Measurements from ENCODE around the gene MNS1. TPM values are rescaled to one million over a fixed set of nuclear protein-coding genes. Genes with fewer than 3 reads are reported as not detected.

The MNS1 gene
- total and polyA plus RNA-seq, 2 experiments from 2014 or later: 0.70 to 1.2 TPM

DNA sequence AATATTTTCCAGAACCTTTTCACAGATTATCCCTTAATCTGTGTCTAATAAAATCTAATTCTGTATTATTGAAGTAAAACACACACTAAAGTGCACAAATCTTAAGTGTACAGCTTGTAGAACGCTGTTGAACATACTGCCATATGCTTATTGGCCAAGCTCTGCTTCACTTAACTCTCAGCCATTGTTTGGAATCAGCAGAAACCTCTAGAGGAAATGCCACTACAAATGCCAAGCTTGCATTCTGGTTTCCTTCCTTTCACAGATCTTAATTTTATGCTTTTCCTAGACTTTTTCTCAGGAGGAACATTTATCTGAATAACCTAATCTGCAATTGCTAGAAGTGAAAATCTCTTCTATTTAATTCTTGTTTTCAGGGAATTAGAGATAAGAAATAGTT is 10.1 kb downstream of the MNS1 start:
- Histone ChIP-seq H3K4me2 (no peak overlapping the region), H3K27ac (no peak overlapping the region), H4K20me1 (ENCODE audit: insufficient read depth, poor library complexity, severe bottlenecking) (no peaks in the 10 kb centered on the region), H3K9me3 (ENCODE audit: low read depth) (no peaks in the 10 kb centered on the region), H3K4me1 (ENCODE audit: insufficient read depth) (no peaks in the 10 kb centered on the region), H3K36me3 (replicated peaks; ENCODE audit: insufficient read depth, low read depth) (no peaks in the 10 kb centered on the region), H3K27me3 (no peaks in the 10 kb centered on the region), H3K9me2 (replicated peaks; ENCODE audit: insufficient read depth) (no peaks in the 10 kb centered on the region), H3K79me2 (no peaks in the 10 kb centered on the region), H2AFZ (no peak overlapping the region), H3K4me3 (no peak overlapping the region)
- 75% methylated on average over 1 of the region's 1 CpG for WGBS (ENCODE audit: low lambda C conversion rate, missing lambda C conversion rate)
- TF ChIP-seq EZH2phosphoT487 (IDR thresholded peaks at IDR 0.05; ENCODE audit: low read depth, severe bottlenecking, unreplicated experiment): no peak
- DNase-seq (ENCODE audit: low spot score): no peak

DNA sequence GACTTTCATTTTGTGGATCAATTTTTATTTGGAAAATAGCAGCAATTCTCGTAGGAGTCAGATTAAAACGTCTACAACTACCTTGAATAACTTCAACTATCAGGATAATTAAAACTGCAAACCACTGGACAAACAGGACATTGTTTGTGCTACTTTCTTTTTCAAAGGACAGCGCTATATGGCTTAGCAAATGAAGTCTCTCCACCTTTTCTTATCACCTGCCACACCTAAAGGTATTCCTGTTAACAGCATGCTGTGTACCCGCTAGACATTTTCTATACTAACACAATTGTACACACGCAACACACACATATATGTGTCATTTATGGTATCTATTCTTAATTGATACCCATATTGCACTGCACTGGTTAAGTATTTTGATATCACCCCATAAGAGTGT is 19.2 kb downstream of the MNS1 start:
- Histone ChIP-seq H3K79me2 (no peaks in the 10 kb centered on the region), H3K4me1 (ENCODE audit: insufficient read depth) (no peaks in the 10 kb centered on the region), H3K4me3 (no peak overlapping the region), H3K4me2 (no peak overlapping the region), H3K27ac (no peak overlapping the region), H2AFZ (no peak overlapping the region), H3K27me3 (no peaks in the 10 kb centered on the region), H3K9me3 (ENCODE audit: low read depth) (no peaks in the 10 kb centered on the region), H3K36me3 (replicated peaks; ENCODE audit: insufficient read depth, low read depth) (no peaks in the 10 kb centered on the region), H4K20me1 (ENCODE audit: insufficient read depth, poor library complexity, severe bottlenecking) (no peaks in the 10 kb centered on the region), H3K9me2 (replicated peaks; ENCODE audit: insufficient read depth) (no peaks in the 10 kb centered on the region)
- 82% methylated on average over 5 of the region's 5 CpGs for WGBS (ENCODE audit: low lambda C conversion rate, missing lambda C conversion rate)
- TF ChIP-seq EZH2phosphoT487 (IDR thresholded peaks at IDR 0.05; ENCODE audit: low read depth, severe bottlenecking, unreplicated experiment) (no peak), EZH2 (IDR thresholded peaks at IDR 0.05; ENCODE audit: borderline replicate concordance) (no peak)
- TF ChIP-seq, protein P1, sequence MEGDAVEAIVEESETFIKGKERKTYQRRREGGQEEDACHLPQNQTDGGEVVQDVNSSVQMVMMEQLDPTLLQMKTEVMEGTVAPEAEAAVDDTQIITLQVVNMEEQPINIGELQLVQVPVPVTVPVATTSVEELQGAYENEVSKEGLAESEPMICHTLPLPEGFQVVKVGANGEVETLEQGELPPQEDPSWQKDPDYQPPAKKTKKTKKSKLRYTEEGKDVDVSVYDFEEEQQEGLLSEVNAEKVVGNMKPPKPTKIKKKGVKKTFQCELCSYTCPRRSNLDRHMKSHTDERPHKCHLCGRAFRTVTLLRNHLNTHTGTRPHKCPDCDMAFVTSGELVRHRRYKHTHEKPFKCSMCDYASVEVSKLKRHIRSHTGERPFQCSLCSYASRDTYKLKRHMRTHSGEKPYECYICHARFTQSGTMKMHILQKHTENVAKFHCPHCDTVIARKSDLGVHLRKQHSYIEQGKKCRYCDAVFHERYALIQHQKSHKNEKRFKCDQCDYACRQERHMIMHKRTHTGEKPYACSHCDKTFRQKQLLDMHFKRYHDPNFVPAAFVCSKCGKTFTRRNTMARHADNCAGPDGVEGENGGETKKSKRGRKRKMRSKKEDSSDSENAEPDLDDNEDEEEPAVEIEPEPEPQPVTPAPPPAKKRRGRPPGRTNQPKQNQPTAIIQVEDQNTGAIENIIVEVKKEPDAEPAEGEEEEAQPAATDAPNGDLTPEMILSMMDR (IDR thresholded peaks at IDR 0.05; ENCODE audit: poor library complexity): no peak
- DNase-seq (ENCODE audit: low spot score): no peak

DNA sequence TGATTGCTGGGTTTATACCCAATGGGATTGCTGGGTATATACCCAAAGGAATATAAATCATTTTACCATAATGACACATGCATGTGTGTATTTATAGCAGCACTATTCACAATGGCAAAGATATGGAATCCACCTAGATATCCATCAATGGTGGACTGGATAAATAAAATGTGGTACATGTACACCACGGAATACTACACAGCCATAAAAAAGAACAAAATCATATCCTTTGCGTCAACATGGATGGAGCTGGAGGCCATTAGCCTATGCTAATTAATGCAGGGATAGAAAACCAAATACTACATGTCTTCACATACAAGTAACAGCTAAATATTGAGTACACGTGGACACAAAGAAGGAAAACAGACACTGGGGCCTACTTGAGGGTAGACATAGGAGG is 22.6 kb downstream of the MNS1 start:
- Histone ChIP-seq H3K27ac (no peak overlapping the region), H3K4me1 (ENCODE audit: insufficient read depth) (no peaks in the 10 kb centered on the region), H4K20me1 (ENCODE audit: insufficient read depth, poor library complexity, severe bottlenecking) (no peaks in the 10 kb centered on the region), H3K36me3 (replicated peaks; ENCODE audit: insufficient read depth, low read depth) (no peaks in the 10 kb centered on the region), H2AFZ (no peak overlapping the region), H3K9me2 (replicated peaks; ENCODE audit: insufficient read depth) (no peaks in the 10 kb centered on the region), H3K9me3 (ENCODE audit: low read depth) (no peaks in the 10 kb centered on the region), H3K79me2 (no peaks in the 10 kb centered on the region), H3K27me3 (no peaks in the 10 kb centered on the region), H3K4me3 (no peak overlapping the region), H3K4me2 (no peak overlapping the region)
- TF ChIP-seq EZH2phosphoT487 (IDR thresholded peaks at IDR 0.05; ENCODE audit: low read depth, severe bottlenecking, unreplicated experiment) (no peak), EZH2 (IDR thresholded peaks at IDR 0.05; ENCODE audit: borderline replicate concordance) (no peak)
- TF ChIP-seq, protein P1 (IDR thresholded peaks at IDR 0.05; ENCODE audit: poor library complexity): no peak
- 98% methylated on average over 3 of the region's 3 CpGs for WGBS (ENCODE audit: low lambda C conversion rate, missing lambda C conversion rate)
- DNase-seq (ENCODE audit: low spot score): no peak

DNA sequence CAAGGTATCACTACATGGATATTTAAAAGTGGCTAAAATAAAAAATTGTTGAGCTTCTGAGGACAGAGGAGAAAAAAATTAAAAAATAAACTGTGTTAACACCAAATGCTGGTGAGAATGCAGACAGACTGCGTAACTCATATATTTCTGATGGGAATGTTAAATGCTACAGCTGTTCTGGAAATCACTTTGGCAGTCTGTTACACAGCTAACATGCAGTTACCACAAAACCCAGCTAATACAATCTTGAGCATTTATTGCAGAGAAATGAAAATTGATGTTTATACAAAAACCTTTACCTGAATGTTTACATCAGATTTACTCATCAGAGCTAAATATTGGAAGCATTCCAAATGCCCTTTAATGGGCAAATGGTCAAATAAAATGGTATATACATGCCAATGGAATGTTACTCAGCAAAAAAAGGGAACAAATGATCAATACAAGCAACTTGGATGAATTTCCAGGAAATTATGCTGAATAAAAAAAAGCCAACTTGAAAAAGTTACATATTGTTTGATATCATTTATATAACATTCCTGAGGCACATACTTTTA is 24.6 kb downstream of the MNS1 start:
- H4K20me1 ChIP-seq (ENCODE audit: insufficient read depth, poor library complexity, severe bottlenecking): no peaks in the 10 kb centered on the region
- H2AFZ ChIP-seq: no peak overlapping the region
- no peak overlapping the region for H3K4me3 ChIP-seq
- 86% methylated on average over 1 of the region's 1 CpG for WGBS (ENCODE audit: low lambda C conversion rate, missing lambda C conversion rate)
- no peaks in the 10 kb centered on the region for H3K27me3 ChIP-seq
- H3K4me2 ChIP-seq: no peak overlapping the region
- no peak for DNase-seq (ENCODE audit: low spot score)
- H3K36me3 ChIP-seq (replicated peaks; ENCODE audit: insufficient read depth, low read depth): no peaks in the 10 kb centered on the region
- H3K79me2 ChIP-seq: no peaks in the 10 kb centered on the region
- H3K27ac ChIP-seq: no peak overlapping the region
- H3K9me3 ChIP-seq (ENCODE audit: low read depth): no peaks in the 10 kb centered on the region
- no peaks in the 10 kb centered on the region for H3K9me2 ChIP-seq (replicated peaks; ENCODE audit: insufficient read depth)
- H3K4me1 ChIP-seq (ENCODE audit: insufficient read depth): no peaks in the 10 kb centered on the region
- TF ChIP-seq, protein P1 (IDR thresholded peaks at IDR 0.05; ENCODE audit: poor library complexity): no peak
- no peak for TF ChIP-seq EZH2 (IDR thresholded peaks at IDR 0.05; ENCODE audit: borderline replicate concordance)
- no peak for TF ChIP-seq EZH2phosphoT487 (IDR thresholded peaks at IDR 0.05; ENCODE audit: low read depth, severe bottlenecking, unreplicated experiment)
